ENCODE data around the gene ROBO1.

The ROBO1 gene

DNA sequence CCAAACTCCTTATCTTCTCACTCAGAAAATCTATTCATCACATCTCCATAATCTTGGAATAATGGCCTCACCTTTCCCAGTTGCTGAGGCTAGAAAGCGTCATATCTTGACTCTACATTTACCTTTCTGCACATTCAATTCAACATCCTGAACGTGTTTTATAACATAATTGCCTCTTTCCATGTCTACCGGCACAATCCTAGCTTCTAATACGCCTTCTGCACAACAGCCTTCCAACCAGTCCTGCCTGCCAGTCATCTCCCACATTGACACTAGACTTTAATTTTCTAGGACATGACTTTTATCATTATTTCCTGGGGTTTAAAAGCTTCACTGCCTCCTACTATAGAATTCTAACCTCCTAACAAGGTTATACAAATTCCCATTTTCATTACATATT, 906.6 kb downstream of the ROBO1 start:
- DNase-seq, result no peak

DNA sequence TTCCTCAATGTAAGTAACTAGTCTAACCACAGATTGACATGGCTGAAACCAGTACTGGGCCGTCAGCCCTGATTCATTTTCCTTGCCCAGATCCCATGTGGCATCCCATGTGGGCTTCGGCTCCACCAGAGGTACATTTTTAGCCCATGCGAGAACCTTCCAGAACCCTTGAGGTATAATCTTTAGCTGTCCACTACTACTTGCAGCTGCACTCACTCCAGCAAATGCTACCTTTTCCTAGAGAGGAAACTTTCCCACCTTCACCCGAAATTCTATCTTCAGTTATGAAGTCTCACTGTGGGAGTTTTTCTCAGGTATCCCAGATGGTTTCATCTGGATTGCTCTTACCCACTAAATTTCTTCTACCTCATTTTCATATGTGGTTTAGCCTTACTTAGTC, 907.2 kb downstream of the ROBO1 start:
- no peak for DNase-seq

DNA sequence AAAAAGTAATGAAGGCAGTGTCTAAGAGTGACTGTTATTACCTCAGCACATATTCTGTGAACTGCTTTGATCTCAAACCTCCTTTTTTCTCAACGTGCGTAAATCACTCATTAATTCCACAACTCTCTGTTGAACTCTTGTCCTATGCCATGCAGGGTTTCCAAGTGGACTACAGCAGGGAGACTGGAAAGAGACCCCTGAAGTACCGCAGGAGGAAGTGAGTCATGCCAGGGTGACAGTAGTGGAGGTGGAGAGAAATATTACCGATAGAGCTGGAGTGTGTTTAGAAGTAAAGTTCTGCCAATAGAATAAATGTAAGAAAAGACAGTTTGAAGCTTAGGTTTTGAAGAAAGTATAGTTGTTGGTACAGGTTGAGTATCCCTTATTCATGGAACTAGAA, 908.9 kb downstream of the ROBO1 start:
- DNase-seq, result no peak

DNA sequence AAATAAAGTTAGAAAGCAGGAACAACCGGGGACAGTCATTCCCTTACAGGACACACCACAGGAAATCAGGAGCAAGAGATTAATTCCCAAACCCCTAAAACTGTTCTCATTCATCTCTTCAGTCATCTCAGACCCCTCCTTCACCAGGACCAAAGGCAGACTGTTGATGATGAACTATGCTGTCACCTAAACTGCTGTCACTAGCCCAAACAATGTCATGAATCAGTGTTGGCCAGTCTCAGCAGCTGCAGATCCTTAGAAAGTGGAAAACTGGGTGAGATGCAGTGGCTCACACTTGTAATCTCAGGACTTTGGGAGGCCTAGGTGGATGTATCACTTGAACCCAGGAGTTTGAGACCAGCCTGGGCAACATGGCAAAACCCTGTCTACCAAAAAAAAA, 909.6 kb downstream of the ROBO1 start:
- DNase-seq, result no peak

DNA sequence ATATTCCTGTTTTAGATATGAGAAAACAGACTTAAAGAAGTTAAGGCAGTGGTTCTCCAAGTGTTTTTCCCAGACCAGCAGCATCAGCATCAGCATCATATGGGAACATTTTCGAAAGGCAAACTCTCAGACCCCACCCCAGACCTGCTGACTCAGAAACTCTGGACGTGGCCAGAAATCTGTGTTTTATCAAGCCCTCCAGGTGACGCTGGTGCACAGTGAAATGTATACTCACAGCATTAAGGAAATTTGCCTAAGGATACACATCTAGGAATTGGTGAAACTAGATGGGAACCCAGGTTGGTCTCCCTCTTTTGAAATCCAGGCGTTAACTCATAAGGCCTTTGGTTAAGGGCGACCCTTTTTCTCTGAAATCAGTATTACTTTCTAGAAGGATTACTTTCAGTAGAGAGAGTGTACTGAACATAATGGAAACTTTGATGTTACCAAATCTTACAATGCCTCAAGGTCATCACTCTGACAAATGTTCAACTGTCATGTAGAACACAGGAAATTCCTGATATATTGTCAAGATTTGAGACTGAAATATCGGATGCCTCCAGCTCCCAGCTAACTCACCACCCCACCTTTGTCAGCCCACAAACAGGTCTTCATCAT, 910.2 kb downstream of the ROBO1 start:
- DNase-seq, result no peak

DNA sequence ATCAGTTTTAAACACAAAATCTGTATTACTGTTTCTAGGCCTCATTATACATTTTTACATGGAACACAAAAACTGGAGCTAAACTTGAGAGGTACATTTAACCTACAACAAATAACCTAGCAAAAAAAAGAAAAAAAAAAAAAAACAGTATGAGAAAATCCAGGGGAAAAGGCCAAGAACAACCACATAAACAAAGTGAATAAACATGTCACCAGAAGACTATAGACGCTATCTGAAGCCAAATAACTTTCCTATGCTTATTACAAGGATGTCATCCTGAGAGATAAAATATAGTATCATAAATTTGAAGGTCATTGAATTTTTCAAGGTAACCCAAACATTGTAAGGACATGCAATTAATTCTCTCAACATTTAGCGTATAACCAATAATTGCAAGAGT, 911.6 kb downstream of the ROBO1 start:
- no peak for DNase-seq

DNA sequence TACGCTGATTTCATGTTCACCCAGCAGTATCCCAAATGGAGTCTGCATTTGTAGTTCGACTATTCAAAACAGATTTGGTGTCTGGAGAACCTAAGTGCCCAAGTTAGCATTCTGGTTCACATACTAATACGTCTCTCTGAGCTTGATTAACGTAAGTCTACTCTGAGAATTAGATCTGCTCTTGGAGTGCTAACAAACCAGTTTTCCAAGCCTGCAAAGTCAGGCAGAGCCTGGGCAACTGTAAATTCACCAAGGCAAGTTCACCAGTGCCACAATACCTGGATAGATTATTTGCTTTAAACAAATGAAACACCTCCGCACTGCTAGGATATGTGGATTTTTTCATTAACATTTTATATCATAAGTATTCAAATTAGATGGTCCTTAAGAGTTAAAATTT, 912.6 kb downstream of the ROBO1 start:
- DNase-seq, result no peak

DNA sequence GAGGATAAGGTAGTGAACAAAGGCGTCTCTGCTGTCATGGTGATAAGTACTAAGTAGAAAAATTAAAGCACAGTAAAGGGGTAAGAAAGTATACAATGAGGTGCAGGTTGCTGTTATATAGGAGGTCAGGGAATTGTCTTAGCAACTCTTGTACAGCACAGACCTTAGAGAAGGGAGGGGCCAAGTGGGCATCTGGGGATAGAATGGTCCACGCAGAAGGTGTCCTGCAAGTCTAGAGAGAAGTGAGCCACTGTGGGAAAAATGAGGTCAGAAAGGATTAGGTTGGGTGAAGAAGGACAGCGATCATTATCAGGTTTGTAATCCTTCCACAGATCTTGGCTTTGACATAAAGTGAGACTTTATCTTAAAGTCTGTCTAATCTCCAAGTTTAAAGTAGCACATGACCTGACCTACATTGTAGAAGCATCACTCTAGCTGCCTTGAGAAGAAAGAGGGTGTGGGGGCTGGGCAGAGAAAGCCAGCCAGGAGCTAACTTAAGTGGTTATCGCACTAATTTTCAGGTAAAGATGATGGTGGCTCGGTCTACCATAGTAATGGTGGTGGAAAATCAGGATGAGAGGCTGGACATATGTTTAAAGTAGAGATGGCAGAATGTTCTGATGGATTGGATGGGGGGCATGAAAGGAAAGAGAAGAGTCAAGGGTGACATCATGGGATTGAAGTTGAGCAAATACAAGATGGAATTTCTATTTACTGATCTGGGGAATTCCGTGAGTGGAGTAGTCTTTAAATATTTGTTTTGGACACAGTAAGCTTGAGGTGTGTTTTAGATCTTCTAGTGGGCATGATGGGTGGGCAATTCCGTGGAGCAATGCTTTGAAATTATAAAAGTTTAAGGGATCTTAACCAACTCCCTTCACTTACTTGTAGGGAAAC, 919.2 kb downstream of the ROBO1 start:
- no peak for DNase-seq

DNA sequence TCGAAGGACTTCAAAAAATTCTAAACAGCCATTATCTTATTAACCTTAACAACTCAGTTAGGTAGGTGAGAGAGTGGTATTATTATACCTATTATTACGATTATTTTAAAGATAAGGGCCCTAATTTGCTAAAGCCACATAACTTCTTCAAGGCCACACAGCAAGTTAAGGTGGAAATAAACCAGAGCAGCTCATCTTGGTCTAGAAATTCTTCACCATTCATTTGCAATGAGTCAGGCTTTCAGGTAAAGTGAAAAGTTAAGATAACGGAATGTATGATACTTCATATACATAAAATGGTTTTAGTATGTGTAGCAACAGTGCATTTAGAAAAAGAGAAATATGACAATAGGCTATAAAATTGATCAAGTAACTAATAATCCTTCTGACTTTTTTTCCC, 920.2 kb downstream of the ROBO1 start:
- no peak for DNase-seq

DNA sequence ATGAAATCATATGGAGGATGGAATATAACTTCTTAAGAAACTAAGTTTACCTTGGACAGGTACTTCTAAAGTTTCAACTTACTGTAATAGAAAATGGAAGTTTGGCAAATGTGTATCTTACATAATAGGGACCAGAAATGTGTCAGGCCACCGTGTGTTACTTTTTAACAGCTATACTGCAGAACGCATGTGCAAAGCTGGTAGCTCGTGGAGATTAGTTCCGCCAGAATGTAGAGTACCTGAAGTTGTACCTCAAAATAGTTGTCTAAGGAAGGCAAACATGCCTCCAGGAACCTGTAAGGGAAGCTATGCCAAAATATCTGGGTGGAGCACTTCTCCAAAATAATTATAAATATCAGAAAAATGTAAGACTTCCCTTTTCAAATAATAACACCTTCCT, 920.6 kb downstream of the ROBO1 start:
- DNase-seq, result no peak

DNA sequence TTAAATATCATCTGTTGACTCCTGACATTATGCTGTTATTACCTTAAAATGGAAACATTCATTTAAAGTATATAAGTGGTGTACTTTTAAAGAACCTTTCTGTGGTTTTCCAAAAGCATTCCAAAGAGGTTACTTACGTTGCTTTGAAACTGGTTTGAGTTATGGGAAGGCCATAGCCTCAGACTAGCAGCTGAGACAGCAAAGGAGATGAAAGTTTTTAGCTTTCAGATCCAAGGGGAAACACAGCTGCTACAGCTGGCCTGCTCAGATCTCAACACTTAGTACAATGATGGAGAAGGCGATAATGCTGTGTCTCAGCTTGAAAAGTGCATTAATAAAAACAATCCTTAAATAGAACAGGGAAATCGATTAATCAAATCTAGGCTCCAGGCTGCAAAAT, 921.1 kb downstream of the ROBO1 start:
- DNase-seq, result no peak

DNA sequence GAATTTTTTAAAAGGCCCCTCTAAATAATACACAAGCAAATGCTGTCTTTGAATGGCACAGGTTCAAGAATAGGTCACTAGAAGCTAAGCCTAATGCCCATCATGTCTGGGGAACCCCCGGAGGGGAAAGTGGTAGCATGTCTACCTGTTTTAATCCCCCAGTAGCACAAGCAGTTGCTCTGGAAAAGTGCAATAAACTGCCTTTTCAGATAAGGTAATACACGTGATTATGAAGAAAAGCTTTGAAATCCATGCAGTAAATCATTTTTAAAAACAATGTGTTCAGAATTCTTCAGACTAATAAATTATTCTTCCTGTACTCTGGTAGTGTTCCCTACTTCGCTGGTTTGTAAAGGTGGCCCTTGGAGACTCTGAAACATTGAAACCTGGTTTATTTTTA, 922.2 kb downstream of the ROBO1 start:
- no peak for DNase-seq

DNA sequence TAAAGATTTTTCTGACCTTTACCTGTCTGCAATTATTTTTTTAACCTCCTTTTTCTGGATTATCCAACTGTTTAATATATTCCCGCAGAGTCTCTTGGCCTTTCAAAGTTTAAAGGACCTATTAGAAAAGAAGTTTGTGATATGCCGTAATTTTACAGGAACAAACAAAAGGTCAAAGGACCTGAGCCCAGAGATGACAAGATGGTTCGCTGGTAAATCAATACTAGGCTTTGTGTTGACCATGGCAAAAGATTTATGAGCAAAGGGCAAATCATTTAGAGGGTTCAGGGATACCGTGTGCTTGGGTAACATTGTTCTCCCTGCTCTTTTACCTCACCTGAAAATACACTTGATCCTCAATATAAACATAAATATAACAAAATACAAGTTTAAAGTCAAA, 923.5 kb downstream of the ROBO1 start:
- no peak for DNase-seq

DNA sequence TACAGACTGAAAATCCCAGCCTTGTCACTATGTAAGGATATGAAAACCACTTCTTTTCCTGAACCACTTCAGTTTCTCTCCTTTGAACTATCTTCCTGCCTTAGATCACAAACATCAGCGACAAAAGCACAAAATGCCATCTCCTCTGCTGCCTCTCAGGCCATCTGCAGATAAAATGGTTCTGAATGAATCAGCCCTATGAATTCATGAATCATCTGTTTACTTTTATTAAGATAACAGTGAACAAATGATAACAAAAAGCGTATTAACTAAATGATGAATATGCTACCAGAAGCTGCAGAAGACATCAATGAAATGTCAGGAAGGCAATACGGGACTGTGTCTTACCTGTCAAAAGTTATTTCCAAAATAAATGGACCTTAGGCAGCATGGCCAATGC, 928.1 kb downstream of the ROBO1 start:
- DNase-seq, result no peak

DNA sequence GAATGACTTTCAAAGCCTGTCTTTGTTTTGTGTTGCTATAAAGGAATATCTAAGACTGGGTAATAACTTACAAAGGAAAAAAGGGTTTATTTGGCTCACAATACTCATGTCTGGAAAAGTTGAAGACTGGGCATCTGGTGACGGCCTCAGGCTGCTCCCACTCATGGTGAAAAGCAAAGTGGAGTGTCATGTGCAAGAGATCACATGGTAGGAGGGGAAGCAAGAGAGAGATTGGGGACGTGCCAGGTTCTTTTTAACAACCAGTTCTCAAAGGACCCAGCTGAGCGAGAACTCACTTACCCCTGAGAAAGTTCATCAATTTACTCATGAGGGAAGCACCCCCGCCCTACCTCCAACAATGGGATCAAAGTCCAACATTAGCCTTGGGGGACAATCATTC, 929.4 kb downstream of the ROBO1 start:
- DNase-seq, result no peak

DNA sequence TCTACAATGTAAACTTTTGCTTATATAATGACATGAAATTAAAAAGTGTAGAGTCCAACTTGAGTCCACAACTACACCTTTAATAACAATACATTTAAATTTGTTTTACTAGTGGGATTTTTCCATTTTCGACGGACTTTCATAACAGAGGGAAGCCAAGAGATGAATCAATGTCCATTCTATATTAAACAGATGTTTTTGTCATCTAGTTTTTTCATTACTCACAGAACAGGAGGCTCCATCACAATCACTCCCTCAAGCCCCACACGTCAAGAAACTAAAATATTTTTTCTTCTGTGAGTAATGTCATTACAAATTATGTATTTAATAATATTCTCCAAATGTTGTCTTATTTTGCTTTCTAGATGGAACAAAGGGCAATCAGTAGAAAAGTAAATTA, 932.9 kb downstream of the ROBO1 start:
- DNase-seq, result no peak

DNA sequence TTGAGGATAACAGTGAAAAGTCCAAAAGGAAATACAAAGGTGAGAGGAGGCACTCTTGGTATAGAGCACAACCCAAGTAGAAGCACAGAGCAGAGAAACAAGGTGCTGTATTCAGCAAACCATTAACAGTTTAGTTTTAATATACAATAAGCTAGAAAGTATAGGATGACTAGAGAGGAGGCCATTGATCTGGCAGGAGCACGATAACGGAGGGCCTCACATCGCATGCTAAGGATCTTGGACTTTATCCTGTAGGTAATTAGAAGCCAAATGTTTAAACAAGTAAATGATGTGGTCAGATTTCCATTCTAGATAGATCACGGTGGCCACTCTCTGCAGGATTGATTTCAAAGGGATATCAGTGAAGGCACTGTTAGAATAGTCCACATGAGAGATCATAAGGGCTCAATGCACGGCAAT, 935.0 kb downstream of the ROBO1 start:
- DNase-seq, result no peak

DNA sequence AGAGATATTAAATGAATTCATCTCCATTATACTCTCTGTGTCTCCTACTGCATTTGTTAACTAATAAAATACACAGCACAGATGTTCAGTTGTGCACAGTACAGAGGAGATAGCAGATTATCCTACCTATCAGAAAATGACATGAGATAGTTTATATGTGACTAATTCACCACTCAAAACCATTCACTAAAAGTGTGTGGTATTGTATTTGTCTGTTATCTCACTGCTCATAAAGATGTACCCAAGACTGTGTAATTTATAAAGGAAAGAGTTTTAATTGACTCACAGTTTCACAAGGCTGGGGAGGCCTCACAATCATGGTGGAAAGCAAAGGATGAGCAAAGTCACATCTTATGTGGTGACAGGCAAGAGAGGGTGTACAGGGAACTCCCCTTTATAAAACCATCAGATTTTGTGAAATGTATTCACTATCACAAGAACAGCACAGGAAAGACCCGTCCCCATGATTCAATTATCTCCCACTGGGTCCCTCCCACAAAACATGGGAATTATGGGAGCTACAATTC, 936.3 kb downstream of the ROBO1 start:
- no peak for DNase-seq

DNA sequence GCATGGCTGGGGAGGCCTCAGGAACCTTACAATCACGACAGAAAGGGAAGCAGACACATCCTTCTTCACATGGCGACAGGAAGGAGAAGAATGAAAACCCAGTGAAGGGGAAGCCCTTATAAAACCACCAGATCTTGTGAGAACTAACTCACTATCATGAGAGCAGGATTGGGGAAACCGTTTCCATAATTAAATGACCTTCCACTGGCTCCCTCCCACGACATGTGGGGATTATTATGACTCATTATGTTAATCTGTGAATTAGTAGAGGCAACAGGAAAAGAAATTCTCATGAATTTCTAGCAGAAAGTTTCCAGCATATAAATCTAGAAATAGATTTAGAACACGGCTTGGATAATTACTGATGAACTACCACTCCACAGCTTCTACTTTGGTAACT, 937.3 kb downstream of the ROBO1 start:
- DNase-seq, result no peak

DNA sequence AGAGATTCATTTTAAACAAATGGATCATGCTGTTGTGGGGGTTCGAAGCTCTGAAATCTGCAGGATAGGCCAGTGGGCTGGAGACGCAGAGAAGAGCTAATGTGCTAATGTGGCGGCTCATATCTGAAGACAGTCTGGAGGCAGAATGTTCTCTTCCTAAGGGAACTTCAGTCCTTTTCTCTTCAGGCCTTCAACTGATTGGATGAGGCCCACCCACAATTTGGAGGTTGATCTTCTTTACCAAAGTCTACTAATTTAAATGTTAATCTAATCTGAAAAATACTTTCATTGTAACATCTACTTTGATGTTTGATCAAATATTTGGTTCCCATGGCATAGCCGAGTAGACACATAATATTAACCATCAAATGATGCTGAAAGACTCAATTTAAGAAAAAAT, 940.2 kb downstream of the ROBO1 start:
- no peak for DNase-seq

DNA sequence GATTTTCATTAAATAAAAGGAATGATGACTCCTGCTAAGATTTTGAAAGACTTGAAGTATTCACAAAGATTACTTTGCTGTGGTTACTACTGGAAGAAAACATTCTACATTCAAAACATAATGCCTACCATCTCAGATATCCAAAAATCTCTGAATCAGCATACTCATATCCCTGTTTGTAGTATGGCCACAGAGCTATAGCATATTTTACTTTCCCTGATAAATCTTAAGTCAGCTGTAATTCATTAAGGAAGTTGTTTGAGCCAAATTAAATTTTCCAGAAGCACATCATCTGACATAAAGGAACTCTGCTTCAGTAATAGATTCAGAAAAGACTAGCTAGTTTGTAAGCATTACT, 942.0 kb downstream of the ROBO1 start:
- no peak for DNase-seq

DNA sequence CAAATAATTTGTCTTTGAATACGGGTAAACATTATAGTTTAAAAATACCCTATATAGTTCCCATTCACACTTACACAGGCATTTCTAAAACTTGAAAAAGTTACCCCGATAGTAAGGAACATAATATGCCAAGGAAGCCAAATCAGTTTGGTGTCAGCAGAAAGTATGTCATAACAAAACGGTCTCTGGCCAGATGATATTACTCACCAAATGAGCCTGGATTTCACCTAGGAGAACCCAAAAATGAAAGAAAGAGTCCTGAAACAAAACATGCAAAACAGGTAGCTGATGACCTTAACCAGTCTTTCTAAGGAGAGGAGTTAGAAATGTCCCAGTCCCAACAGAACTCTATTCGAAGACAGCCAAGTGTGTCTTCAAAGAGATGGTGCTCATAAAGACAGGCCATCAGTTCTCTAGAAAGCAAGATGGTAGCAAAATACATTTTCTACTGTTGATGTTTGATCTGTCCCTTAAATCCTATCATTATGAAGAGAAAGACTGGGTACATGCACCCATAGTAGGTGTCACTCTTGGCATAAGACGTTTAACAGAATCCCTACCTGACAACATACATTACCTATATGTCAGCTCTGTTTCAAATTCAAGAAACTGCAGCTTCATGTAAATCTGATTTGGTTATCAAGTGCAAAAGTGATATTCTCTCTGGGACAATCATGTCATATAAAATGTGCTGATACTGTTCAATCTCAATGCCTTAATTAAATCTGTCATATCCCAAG, 942.5 kb downstream of the ROBO1 start:
- DNase-seq, result no peak

DNA sequence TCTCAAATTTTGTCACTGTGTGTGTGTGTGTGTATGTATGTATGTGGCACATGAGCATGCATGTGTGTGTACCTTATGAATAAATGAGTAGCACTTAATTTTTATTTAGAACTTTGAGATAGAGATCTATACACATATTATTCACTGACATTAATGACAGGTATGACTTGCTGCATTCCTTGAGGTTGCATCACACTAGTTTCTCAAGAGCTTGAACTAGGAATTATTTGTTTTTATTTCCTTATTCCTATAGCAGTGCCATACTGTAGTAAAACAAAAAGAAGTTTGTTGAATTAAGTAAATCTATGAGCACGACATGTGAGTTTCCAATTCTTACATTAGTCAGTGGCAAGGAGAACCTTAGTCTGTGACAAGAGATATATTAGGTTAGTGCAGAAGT, 943.9 kb downstream of the ROBO1 start:
- DNase-seq, result no peak

DNA sequence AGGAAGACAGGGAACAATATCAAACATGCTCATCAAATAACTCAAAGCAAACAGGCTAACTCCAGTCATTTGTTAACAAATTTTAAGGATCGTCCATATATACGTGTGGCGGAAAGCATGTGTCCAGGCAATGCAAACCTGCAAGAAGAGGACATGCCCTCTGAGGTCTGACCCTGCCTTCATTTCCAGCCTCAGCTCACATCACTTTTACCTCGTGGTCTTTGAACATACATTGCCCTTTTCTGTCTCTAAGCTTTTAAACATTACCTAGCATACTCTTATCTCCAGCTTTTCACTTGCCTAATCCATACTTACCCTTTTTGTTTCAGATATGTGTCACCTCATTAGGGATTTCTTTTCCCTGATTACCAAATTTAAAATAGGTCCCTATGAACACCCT, 944.4 kb downstream of the ROBO1 start:
- DNase-seq, result no peak
